H4 (cell line): ENCODE results near the gene TBC1D8. TPM values are rescaled to one million over a fixed set of nuclear protein-coding genes. Genes with fewer than 3 reads are reported as not detected.

ENCODE experiments used
- DNase-seq: peaks from one replicate; pipeline ENCODE4 v3.0.0-alpha.2; 2015; ENCODE audit warnings: low spot score
- total RNA-seq: library from RNA; depleted of rRNA; stranded (reverse); fragments of >200 nt; shearing (Covaris generic); gene quantifications from 2 replicates; pipeline ENCODE4 v1.2.3, GENCODE V29; 2014

The TBC1D8 gene
- total RNA-seq, 1 experiment from 2014 or later: 6.4 TPM

DNA sequence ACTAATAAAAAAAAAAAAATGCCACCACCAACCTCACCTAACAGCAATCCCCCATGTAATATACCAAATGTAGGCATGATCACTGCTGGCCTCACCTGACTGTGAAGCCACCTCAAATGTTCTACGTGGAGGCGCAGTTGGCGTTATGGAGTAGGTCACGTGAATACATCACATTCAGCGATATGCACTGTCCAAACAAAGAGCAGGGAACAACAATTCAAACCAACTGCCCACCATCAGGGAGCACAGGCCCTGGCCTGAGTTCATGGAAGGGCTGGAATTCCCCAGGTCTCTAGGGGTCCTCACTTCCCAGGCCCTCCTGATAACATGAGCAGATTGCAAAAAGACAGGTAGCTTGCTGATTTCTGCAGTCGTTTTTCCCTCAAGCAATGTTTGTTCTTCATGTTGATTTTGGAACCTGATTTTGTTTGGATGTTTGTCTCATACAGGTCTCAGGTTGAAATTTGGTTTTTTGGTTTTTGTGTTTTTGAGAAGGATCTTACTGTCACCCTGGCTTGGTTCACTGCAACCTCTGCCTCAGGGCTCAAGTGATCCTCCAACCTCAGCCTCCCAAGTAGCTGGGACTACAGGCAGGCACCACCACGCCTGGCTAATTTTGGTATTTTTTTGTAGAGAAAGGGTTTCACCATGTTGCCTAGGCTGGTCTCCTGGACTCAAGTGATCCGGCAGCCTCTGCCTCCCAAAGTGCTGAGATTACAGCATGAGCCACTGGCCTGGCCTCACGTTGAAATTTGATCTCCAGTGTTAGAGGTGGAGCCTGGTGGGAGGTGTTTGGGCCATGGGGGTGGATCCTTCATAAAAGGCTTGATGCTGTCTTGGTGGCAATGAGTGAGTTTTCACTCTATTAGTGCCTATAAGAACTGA, 15.5 kb downstream of the TBC1D8 start:
- no peak for DNase-seq

DNA sequence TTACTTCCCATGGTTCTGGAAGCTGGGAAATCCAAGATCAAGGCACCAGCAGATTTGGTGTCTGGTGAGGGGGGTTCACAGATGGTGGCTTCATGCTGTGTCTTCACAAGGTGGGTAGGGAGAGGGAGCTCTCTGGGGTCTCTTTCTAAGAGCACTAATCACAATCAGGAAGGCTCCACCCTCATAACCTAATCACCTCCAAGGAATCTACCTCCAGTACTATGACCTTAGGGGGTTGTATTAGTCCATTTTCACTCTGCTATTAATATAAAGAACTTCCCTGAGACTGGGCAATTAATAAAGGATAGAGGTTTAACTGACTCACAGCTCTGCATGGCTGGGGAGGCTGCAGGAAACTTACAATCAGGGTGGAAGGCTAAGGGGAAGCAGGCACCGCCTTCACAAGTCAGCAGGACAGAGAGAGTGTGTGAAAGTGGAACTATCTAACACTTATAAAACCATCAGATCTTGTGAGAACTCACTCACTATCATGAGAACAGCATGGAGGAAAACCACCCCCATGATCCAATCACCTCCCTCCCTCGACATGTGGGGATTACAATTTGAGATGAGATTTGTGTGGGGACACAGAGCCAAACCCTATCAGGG, 17.6 kb downstream of the TBC1D8 start:
- DNase-seq: no peak

DNA sequence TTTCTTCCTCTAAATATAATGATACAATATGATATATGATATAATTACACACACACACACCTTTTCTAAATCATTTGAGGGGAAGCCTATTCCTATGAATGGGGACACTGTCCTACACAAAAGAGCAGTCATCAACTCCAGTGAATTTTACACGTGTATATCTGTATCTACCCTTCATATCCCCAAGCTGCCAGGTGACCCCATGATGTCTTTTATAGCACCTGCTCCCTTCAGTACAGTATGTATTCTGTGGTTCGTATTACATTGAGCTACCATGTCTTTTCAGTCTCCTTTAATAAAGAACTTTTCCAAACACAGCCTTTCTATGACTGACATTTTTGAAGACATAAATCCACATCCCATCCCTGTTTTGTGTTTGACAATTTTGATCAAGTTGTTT, 19.0 kb downstream of the TBC1D8 start:
- no peak for DNase-seq

DNA sequence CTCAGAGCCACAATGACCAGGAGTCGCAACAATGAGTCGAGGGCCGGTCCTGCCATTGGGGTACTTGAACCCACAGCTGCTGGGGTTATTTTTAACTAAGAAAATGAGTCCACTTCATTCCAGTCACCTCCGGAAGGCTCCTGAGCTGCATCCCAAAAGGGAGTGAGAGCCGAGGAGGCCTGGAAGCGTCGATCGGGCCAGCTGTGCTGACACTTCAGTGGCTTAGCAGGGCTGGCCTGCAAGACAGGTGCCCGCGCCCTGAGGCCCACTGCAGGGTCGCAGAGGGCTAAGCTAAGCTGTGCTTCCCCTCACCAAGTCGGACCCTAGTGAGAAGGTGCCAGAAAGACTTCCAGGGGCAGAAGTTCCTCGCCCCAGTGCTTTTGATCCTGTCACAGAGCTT, 21.1 kb downstream of the TBC1D8 start:
- DNase-seq: no peak

DNA sequence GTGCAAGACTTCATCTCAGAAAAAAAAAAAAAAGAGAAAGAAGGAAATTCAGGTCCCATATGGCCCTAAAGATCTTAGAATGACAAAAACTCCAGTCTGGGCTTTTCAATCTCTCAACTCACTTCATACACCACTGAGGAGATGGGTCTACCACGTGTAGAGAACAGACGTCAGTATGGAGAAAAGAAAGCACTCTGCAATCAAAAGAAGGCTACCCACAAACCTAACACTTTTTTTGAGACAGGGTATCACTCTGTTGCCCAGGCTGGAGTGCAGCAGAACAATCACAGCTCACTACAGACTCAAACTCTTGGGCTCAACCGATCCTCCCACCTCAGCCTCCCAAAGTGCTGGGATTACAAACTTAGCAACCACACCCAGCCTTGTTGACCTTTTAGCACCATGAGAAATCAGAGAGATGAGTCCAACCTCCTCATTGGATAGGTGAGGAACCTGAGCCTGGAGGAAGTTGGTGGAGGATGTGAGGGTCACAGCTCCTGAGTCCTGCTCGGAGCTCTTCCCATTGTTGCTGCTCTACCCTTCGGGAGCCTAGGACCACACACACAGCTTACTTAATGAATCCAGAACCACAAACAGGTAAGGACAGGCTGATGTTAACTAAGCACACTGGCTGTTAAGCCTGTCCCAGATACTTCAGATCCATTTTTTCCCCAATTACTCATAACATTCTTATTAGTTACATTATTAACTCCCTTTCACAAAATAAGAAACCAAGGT, 23.7 kb downstream of the TBC1D8 start:
- no peak for DNase-seq

DNA sequence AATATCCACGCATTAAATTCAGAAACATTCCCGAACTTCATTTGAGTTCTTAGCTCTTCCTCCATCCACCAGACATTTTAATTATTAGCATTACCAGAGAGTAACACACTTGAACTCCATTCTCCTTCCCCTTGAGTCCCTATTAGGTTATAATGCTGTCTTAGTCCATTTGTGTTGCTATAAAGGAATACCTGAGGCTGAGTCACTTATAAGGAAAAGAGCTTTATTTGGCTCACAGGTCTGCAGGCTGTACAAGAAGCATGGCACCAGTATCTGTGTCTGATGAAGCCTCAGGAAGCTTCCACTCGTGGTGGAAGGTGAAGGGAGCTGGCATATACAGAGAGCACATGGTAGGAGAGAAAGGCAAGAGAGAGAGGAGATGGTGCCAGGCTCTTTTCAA, 25.4 kb downstream of the TBC1D8 start:
- no peak for DNase-seq

DNA sequence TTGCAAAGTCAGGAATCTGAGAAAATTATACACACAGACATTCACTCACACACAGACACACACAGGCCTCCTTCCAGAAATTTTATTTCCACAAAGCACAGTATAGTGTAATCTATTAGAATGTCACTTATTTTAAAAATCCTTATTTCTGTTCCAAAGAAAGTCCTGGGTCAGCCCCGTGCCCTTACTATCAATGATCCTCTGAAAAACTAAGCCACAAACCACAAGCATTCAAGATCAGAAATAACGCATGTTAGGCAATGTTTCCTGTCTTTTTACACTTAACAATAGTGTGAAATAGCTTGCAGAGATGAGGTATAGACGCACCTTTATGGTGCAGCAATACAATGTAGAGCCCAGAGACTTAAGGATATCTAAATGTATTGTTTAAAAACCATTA, 25.8 kb downstream of the TBC1D8 start:
- DNase-seq: peak; percentile 36

DNA sequence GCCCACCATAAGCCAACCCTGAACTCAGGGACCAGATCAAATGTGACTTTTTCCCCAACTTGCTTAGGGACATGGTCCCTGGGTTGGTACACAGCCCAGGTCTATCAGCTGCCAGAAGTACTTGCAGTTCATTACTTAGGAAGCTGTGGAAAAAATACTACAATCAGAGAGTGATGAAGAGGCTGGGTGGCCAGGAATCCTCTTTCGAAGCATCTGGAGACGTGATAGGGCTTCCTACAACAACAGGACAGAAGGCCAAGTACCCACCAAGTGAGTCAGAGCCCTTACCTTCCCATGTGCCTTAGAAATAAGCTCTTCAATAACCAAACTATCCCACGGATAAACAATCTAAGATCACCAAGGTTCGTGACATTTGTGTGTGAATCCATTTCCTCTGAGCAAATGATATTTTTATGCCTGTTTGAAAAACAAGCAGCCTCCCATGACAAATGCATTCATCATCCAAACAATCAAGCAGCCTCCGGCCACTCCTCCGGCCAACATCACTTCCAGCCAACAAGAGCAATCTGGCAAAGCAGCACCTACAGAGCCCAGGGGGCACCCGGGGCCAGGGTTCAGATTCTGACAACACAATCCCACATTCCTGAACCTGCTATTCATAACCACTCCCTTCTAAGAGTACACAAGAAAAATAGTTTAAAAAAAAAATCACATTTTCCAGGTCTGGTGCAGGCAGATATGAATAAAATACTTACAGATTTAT, 26.4 kb downstream of the TBC1D8 start:
- peak; percentile 73 for DNase-seq

DNA sequence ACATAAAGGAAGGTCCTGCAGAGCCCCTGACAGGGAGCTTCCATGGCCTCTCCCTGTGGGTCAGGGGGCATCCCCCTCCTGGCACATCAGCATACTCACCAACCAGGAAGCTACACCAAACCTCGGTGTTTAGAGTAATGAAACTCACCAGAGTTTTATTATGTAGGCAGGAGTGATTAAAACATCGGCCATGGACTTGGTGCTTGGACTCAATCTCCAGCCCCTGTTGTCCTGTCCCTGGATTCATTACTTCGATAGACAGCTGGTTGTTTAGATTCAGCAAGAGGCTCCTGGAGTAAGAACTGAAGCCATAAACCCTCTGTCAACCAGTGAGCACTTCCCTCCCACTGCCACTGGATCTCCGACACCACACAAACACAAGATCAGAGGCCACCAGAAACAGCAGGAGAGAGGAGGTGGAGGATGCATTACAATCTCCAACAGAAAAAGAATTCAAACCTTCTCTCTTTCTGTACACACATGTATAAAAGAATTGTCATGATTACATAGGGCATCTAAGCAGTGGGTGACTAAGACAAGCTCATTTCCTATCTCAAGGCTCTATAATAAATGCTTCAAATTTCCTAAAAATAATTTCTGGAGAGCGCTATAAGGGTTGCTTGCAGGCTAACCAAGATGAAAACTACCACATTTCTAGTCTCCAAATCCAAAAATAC, 27.2 kb downstream of the TBC1D8 start:
- no peak for DNase-seq

DNA sequence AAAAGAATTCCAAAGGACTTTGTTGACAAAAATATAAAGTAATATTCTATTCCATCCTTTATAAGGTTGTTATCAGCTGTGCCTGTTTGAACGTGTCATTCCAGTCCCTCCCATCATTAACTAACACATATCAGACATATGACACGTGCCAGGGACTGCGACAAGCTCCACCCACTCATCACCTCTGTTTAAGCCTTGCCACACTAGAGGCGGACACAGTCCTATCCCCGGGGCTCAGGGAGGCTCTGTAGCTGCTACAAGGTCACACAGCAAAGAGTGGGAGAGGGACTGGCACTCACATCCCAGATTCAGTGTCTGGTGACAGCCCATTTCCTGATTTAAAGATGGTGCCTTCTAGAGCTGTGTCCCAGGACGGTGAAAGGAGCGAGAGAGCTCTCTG, 30.0 kb downstream of the TBC1D8 start:
- no peak for DNase-seq

DNA sequence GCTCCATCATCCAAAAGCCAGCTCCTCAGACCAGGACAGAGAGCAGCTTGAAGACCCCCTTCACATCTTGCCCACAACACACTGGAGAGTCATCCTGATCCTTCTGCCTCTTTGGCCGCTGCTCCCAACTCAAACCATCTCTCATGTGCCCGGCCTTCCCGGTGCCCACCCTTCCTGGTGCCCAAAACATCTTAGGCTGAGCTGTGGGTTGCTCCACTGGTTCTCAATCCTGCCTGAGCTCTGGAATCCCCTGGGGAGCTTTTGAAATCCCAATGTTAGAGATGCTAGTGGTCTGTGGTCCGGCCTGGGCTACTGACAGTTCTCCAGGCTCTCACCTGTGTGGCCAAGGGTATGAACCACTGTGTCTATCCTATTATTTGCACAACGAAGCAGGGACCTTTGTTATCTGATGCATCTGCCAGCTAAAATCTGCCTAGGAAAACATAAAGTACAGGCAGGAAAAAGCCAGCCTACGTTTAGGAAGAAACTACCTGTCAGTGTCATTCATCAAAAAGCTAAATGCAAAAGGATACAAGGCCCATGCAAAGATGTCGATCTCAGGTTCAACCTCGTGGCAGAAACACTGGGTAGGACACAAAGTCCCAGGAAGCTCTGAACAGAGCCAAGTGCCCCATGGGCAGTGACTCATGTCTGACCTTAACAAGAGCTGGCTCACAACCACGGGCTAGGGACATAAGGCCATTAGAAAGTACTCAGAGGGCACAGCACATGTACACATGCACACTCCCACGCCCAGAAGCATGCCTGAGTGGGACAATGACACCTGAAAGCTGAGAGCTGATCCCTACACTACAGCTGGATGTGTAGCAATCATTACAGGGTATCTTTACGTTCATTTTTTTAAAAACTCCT, 30.8 kb downstream of the TBC1D8 start:
- DNase-seq: peak; percentile 73

DNA sequence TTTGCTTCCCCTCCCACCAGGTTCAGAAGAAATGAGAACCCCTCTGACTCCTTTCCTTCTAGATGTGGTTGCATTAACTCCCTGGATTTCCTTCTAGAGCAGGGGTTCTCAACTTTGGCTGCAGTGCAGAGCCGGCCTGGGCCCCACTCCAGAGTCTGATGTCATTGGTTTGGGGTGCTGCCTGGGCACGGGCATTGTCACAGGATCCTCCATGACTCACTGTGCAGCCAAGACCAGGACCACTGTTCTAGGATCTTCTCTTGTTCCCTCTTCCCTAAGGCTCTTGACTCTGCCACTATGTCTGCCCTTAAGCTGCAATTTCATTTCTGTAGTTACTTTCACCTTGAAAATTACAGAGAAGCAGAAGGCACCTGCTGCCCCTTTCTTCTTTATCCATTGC, 31.8 kb downstream of the TBC1D8 start:
- DNase-seq: peak; percentile 45

DNA sequence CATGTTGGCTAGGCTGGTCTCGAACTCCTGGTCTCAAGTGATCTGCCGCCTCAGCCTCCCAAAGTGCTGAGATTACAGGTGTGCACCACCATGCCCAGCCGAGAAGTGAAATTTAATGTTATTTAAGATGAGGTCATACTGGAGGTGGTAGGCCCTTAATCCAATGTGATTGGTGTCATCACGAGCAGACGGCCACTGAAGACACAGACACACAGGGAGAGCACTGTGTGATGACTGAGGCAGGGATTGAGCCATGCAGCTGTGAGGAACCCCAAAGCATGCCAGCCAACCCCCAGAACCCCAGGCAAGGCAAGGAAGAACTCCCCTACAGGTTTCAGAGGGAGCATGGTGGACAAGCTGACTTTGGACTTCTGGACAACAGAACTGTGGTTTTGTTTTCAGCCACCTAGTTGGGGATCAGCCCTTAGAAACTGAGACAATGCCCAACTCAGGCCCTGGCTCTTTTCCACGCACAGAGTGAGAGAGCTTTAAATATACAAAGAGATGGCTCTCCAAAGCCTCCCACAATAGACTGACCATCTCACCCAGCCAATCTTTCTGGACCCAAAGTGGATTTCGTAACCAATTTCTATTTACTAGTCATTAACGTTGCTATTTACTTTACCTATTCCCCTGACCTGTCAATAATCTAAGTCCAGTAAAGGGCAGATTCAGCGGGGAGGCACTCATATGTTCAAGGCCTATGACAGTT, 34.2 kb downstream of the TBC1D8 start:
- no peak for DNase-seq

DNA sequence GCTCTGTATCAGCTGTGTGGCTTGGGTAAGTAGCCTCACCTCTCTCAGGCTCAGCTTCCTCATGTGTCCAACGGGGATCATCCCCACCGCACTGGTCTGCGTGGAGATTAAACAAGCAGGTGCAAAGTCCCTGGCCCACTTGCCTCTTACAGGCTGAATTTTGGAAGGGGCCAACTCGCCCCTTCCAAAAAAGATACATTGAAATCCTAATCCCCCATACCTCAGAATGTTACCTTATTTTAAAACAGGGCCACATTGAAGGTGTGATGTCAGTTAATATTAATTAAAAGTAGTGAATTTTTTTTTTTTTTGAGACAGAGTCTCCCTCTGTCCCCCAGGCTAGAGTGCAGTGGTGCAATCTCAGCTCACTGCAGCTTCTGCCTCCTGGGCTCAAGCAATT, 34.8 kb downstream of the TBC1D8 start:
- no peak for DNase-seq

DNA sequence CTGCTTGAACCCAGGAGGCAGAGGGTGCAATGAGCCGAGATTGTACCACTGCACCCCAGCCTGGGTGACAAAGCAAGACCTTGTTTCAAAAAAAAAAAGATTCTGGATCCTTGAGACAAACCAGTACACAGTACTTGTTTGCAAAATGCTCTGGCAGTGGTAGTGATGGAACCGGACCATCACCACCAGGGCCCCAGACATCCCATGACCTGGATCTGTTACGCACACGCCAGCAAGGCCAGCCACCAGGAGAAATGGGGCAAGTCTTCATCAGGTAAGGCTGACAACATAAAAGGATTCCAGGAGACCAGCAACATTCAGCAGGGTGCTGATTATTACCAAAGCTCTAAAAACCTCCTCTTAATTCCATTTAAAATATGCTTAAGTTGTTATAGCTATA, 35.5 kb downstream of the TBC1D8 start:
- DNase-seq: no peak

DNA sequence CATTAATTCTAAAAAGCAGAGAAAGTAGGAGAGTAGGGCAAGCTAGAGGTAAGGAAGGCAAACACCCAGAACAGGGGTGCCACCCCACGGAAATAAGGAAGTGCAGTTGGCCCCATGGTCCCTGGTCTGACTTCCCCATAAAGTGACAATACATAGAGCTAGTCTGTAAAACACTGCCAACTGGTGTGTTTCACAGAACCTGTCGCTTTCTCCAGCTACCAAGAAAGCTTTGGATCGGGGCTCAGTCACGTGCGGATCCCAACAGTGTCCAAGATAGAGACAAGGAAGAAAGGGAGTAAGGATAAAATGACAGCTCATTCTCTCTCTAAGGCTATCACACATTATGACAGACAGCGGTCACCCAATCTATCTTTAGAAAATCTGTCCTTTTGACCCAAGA, 36.4 kb downstream of the TBC1D8 start:
- DNase-seq: no peak

DNA sequence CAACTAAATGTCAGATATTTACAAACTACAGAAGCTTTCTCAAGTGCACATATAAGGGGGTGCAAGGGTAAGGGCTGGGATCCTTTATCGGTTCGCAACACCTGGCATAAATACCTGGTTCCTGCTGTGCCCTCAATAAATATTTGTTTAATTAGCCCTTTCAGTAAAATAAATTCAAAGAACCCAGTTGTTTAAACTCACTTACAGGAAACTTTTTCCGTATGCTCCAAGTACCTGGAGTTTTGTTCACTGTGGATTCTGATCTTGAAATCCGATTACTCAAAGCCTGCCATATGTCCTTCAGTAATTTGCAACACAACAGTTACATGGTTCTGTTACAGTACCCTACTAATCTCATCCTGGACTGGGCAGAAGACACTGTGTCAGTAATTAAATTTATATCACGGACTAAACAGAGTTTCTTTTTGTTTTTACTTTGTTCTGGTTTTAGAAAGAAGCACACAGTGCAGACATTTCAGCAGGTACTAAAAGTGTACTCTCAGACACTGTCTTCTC, 36.9 kb downstream of the TBC1D8 start:
- no peak for DNase-seq

DNA sequence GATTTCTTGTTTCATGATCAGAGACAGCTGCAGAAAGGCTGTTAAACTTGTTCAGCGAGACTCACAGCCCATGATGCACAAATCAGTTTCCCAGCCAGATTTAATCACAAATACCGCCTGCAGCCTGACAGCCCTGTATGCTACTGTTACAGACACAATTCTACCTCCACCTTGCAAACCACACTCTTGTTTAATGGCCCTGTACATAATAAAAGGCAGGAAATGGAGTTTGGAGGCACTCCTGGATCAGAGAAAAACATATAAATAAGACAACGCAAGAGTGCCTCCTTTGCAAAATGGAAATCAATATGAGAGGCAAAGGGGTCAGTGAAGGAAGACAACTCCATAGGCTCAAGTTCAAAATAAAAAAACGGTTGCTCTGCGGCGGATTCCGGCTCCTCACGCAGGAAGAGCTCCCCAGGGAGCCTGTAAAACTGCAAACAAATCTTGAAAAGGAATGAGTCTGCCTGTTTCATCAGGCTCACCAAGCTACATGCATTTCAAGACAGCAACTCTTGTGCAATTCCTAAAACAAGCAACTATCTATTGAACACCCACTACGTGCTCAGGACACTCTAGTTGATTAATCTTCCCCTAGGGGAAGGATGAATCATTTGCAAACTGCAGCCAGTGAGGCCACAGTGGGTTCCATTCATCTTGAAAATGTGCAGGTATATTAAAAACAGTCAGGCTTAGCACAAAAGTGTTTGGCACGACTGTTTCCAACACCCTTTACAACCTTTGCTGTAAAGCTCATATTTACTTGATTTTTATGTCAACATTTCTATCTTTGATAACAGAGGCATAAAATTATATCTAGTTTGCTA, 37.5 kb downstream of the TBC1D8 start:
- DNase-seq: peak; percentile 78

DNA sequence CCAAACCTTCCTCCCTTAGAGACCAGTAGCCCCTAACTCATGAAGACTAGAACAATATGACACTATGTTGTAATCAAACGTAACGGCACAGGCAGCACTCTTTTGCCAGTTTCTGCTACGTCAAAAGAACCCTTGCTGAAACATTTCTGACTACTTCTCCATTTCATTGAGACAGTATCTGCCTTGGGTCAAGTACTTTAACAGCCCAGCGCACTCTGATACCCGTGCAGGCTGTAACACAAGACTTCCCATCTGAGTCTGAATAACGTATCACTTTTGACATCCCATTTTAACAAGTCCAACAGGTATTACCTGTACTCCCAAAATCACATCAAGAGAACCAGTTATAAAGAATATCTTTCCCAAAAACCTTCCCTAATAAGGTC, 38.4 kb downstream of the TBC1D8 start:
- DNase-seq: no peak
